ENCODE data around the gene TMEM30B.

Gene TMEM30B

GRCh38 chr14:61300209-61300608 is 19.1 kb upstream of the TMEM30B start:
- no peak for DNase-seq (ENCODE audit: low spot score)

DNA sequence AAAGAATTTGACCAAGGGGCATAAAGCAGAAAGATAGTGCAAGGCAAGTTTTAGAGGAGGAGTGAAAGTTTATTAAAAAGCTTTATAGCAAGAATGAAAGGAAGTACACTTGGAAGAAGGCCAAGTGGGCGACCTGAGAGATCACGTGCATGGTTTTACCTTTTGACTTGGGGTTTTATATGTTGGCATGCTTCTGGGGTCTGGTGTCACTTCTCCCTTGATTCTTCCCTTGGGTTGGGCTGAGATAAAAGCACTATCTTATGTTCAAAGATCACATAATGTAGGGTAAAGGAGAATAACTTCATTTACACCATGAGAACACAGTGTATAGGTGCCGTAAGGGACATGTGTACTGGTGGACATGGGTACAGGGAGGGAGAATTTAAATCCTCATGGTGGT is 17.7 kb upstream of the TMEM30B start:
- DNase-seq (ENCODE audit: low spot score) = no peak

- no peak for DNase-seq (ENCODE audit: low spot score)
These were observed 16.4 kb upstream of the TMEM30B start for GRCh38 chr14:61297581-61297980.

GRCh38 chr14:61296719-61297502 is 15.8 kb upstream of the TMEM30B start:
- no peak for DNase-seq (ENCODE audit: low spot score)

DNA sequence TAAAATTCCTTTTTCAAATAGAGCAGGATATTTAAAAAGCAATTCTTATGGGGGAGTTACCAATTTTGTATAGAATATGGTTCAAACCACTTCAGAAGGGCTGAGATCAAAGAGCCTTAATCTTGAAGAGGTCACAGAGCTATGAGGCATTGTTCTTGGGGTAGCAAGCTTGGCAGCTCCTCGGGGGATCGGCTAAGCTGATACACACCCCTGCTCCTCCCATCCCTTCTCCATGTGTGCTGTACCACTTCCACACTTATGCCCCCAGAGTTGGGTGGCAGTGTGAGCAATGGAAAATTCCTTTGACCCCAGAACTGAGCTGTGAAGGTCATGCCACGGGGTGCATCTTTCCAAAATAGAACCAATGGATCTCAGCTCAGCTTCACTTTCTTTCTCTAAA is 15.0 kb upstream of the TMEM30B start:
- no peak for DNase-seq (ENCODE audit: low spot score)

DNA sequence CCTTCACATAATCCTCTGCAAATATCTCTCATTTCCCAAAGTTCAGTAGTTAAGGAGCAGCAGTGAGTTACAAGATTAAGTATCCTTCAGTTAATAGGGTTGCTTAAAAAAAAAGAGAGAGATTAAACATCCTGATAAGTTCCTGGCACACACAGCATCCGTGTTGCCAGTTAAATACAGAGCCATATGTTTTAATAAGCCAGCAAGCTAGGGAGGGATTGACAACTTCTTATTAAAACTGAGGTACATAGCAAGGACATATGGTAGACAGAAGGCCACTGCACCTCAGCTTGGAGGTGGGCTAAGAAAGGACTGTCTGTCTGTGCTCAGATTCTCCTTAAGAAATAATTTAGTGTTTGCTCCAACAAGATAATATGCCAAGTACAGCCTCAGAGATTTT is 9.6 kb upstream of the TMEM30B start:
- DNase-seq (ENCODE audit: low spot score) = no peak

DNA sequence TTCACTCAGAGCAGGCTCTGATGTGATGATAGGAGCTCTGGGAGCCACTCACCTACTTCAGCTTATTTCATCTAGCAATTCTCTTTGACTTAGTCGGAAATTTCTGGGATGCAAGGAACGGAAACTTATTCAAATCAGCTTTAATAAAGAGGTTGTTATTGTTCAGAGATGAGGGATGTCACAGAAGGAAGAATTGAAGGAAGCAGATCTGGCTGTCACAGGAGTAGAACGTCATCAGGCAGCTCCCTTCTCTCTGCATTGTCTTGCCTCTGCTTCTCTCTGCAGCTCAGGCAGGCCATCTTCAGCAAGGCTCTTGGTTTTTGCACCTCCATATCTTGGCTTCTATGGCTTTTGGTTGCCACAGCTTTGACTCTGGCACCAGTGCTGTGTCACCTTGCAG is 7.6 kb upstream of the TMEM30B start:
- no peak for DNase-seq (ENCODE audit: low spot score)

DNA sequence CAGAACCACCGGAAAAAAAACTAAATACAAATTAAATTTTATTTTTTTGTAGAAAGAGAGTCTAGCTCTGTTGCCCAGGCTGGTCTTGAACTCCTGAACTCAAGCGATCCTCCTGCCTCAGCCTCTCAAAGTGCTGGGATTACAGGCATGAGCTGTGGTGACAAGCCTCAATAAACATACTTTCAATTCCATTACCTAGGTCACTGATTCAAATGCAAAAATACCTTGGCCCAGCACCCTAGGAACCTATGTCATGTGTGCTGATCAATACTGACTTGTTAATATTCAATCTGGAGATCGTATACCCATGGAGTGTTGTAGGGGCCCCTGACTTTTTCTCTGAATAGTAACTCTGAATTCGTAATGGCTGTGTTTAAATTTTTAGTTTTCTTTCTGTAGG is 7.1 kb upstream of the TMEM30B start:
- no peak for DNase-seq (ENCODE audit: low spot score)

- no peak for DNase-seq (ENCODE audit: low spot score)
These were observed 6.1 kb upstream of the TMEM30B start for GRCh38 chr14:61287196-61287595.

DNA sequence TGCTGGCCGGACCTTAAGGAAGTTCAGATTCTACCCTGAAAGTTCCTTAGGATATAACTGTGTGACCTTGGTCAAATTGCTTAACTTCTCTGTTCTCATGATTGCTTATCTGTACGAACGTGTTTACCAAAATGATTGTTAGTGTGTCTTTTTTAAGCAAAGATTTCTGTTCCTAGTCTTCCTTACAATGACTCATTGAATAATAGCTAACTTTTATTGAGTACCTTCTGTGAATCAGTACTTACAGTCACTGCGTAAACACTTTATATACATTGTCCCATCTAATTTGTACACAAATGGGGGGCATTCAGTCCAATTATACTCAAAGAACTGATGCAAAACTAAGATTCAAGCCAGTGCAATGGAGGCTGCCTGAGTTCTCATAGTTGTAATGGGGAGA is 4.2 kb upstream of the TMEM30B start:
- no peak for DNase-seq (ENCODE audit: low spot score)

- no peak for DNase-seq (ENCODE audit: low spot score)
These were observed 2.9 kb upstream of the TMEM30B start for GRCh38 chr14:61284001-61284400.

GRCh38 chr14:61282746-61283145 is 1.6 kb upstream of the TMEM30B start:
- no peak for DNase-seq (ENCODE audit: low spot score)

- DNase-seq (ENCODE audit: low spot score) = no peak
These were observed 774 bp upstream of the TMEM30B start for GRCh38 chr14:61281948-61282275.

DNA sequence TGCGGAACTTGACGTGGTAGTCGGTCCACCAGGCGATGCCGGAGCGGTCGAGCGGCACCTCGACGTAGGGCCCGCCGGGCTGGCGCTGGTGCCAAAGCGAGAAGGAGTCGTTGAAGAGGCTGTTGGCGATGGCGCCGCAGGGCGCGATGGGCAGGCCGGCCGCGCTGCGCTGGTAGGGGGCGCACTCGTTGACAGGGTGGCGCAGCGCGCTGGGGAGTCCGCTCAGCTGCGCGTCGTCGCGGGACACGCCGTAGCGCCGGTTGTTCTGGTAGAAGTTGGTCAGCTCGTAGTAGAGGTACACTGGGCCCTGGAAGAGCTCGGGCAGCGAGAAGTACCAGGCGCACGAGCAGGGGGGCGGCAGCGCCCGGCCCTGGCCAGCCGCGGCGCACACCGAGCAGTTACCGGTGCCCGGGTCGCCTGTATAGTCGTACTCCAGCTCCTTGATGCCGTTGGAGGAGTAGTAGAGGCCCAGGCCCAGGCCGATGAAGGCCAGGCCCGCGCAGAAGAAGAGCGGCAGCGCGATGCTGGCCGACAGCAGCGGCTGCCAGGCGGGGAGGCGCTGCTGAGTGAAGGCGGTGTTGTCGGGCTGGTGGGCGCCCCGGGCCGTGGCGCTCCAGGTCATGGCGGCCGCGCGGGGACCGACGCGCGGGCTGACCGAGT is 482 bp downstream of the TMEM30B start:
- no peak for DNase-seq (ENCODE audit: low spot score)

- no peak for DNase-seq (ENCODE audit: low spot score)
These were observed 1.0 kb downstream of the TMEM30B start for GRCh38 chr14:61280092-61280525.

- no peak for DNase-seq (ENCODE audit: low spot score)
These were observed 2.1 kb downstream of the TMEM30B start for GRCh38 chr14:61279082-61279481.

- no peak for DNase-seq (ENCODE audit: low spot score)
These were observed 3.4 kb downstream of the TMEM30B start for GRCh38 chr14:61277784-61278183.

DNA sequence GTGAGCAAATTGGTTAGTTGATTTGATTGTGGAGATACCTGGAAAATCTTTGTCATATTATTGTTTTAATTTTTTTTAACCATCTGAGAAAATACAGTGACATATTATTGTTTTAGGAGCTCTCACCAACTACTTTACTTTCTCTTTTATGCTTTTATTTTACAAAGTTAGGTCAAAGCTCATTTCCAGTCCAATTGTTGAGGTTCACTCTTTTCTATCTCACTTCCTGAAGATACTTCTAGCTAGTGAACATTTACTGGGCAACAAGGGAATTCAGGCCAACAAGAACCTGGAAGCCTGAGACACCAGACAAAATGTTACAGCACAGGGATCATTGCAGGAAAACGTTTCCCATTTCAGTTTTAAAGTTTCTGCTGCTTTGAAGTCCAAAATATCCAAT is 3.9 kb downstream of the TMEM30B start:
- no peak for DNase-seq (ENCODE audit: low spot score)

- no peak for DNase-seq (ENCODE audit: low spot score)
These were observed 9.6 kb downstream of the TMEM30B start for GRCh38 chr14:61271552-61271951.

DNA sequence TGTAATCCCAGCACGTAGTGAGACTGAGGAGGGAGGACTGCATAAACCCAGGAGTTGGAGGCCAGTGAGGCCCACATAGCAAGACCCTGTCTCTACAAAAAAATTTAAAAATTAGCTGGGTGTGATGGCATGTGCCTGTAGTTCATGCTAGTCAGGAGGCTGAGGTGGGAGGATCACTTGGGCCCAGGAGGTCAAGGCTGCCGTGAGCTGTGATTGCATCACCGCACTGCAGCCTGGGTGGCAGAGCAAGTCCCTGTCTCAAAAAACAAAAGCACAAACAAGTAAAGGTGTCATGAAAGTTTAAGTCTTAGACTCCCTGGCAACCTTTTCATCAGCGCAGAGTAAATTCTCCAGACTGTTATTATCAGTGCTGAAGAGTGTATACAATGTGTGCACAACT is 10.4 kb downstream of the TMEM30B start:
- DNase-seq (ENCODE audit: low spot score) = no peak

GRCh38 chr14:61269321-61270083 is 11.6 kb downstream of the TMEM30B start:
- peak; percentile 62 for DNase-seq (ENCODE audit: low spot score)

DNA sequence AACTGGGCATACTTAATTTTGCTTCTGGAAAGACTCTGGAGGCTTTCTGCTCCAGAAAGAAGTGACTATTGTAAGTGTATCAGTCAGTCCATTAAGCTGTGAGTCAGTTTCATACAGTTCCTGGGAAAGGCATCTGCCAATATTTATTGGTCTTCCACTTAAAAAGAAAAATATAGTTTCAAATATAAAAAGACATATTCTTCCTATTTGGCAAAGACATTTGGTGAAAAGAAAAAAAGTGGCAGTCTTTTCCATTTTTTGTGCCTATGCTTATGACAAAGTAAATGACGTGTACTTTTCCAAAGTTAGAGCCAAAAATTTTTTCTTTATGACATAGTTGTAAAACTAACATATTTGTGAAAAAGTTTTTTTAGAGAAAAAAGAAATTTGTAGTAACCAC is 12.3 kb downstream of the TMEM30B start:
- no peak for DNase-seq (ENCODE audit: low spot score)

All from SK-N-DZ (cell line).